Gastroesophageal sphincter (tissue), 3 donors: ENCODE data around the gene CHKB.

ENCODE experiments used
- EP300 ChIP-seq: sonication (generic); formaldehyde crosslinking; IDR thresholded peaks from one replicate; pipeline ENCODE4 v1.6.1; 2017; ENCODE audit warnings: antibody characterized with exemption, mild to moderate bottlenecking
- POLR2A ChIP-seq, 2 donors: fragments of 450-650 bp; IDR thresholded peaks; one replicate each; pipeline ENCODE4 v1.6.1; 2017; ENCODE audit warnings: antibody characterized with exemption in 2 of 2, mild to moderate bottlenecking in 2 of 2, moderate library complexity in 1 of 2
- POLR2AphosphoS5 ChIP-seq: sonication (generic); formaldehyde crosslinking; IDR thresholded peaks from one replicate; pipeline ENCODE4 v1.6.1; 2017; ENCODE audit warnings: antibody characterized with exemption
- TF ChIP-seq, protein P1 (sequence below), 4 experiments: fragments of 200-600 bp in 2 of 4; fragments of 450-650 bp in 2 of 4; sonication (generic) in 1 of 4; IDR thresholded peaks; one replicate each; pipeline ENCODE4 v1.5.1; 2017 to 2019; ENCODE audit warnings: antibody characterized with exemption in 4 of 4, mild to moderate bottlenecking in 2 of 4, moderate library complexity in 2 of 4

DNA sequence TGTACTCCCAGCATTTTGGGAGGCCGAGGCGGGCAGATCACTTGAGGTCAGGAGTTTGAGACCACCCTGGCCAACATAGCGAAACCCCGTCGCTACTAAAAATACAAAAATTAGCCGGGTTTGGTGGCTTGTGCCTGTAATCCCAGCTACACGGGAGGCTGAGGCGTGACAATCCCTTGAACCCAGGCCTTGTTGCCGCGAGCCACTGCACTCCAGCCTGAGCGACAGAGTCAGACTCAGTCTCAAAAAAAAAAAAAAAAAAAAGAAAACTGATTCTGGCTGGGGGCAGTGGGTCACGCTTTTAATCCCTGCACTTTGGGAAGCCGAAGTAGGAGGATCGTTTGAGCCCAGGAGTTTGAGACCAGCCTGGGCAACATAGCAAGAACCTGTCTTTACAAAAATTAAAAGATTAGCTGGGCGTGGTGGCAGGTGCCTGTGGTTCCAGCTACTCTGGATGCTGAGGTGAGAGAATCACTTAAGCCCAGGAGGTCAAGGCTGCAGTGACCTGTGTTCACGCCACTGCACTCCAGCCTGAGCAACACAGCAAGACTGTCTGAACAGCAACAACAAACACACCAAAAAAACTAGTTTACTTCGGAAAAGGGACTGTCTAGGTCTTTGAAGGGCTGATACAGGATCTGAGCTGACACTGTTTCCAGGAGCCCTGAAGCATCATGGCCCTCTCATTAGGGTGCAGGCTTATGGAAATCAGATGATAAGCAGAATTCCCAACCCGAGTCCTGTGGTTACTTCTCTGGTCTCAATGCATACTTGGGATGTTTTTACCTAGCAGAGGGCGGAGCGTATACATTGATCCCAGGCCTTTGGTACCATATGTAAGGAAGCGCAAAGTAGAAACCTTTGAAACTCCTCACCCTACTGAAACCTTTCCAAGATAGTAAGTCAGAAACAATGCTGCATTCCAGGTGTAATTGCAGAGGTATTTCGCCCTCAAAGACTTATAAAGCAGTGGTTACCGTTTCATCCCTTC lies 1.8 kb upstream of the CHKB start:
- TF ChIP-seq, protein P1, sequence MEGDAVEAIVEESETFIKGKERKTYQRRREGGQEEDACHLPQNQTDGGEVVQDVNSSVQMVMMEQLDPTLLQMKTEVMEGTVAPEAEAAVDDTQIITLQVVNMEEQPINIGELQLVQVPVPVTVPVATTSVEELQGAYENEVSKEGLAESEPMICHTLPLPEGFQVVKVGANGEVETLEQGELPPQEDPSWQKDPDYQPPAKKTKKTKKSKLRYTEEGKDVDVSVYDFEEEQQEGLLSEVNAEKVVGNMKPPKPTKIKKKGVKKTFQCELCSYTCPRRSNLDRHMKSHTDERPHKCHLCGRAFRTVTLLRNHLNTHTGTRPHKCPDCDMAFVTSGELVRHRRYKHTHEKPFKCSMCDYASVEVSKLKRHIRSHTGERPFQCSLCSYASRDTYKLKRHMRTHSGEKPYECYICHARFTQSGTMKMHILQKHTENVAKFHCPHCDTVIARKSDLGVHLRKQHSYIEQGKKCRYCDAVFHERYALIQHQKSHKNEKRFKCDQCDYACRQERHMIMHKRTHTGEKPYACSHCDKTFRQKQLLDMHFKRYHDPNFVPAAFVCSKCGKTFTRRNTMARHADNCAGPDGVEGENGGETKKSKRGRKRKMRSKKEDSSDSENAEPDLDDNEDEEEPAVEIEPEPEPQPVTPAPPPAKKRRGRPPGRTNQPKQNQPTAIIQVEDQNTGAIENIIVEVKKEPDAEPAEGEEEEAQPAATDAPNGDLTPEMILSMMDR (IDR thresholded peaks at IDR 0.05): no peak
- TF ChIP-seq POLR2A (IDR thresholded peaks at IDR 0.05) (no peak), POLR2AphosphoS5 (no peak), EP300 (no peak)
